Neural progenitor cell (in vitro differentiated cells): ENCODE data around the gene ZNF550. TPM values are rescaled to one million over a fixed set of nuclear protein-coding genes. Genes with fewer than 3 reads are reported as not detected.

Source experiments
- DNase-seq: peaks from one replicate; pipeline ENCODE4 v3.0.0-alpha.2; 2016; ENCODE audit warnings: low spot score
- H2AFZ ChIP-seq: fragments of 200-600 bp; sonication (generic); replicated peaks from 2 replicates; pipeline ENCODE4 v1.6.1; 2016; ENCODE audit warnings: antibody characterized with exemption
- H3F3A ChIP-seq: fragments of 200-600 bp; sonication (generic); 2 replicates; pipeline ENCODE4 v1.6.1; 2016; ENCODE audit warnings: antibody characterized with exemption, low read depth
- H3K27ac ChIP-seq: fragments of 200-600 bp; sonication (generic); 2 replicates; pipeline ENCODE4 v1.5.1; 2016; ENCODE audit warnings: mild to moderate bottlenecking
- H3K27me3 ChIP-seq: fragments of 200-600 bp; sonication (generic); 2 replicates; pipeline ENCODE4 v1.6.1; 2016; ENCODE audit warnings: mild to moderate bottlenecking, moderate library complexity
- H3K36me3 ChIP-seq: fragments of 200-600 bp; sonication (generic); 2 replicates; pipeline ENCODE4 v1.5.1; 2016
- H3K4me1 ChIP-seq: fragments of 200-600 bp; sonication (generic); 2 replicates; pipeline ENCODE4 v1.6.1; 2016; ENCODE audit warnings: mixed run types
- H3K4me2 ChIP-seq: fragments of 200-600 bp; sonication (generic); 2 replicates; pipeline ENCODE4 v1.6.1; 2016
- H3K4me3 ChIP-seq: fragments of 200-600 bp; sonication (generic); 2 replicates; pipeline ENCODE4 v1.5.1; 2016
- H3K79me2 ChIP-seq: fragments of 200-600 bp; sonication (generic); 2 replicates; pipeline ENCODE4 v1.6.1; 2016; ENCODE audit warnings: low read depth
- H3K9ac ChIP-seq: fragments of 200-600 bp; sonication (generic); 2 replicates; pipeline ENCODE4 v1.6.1; 2016
- H3K9me3 ChIP-seq: fragments of 200-600 bp; sonication (generic); 2 replicates; pipeline ENCODE4 v1.5.1; 2016; ENCODE audit warnings: low read depth
- H4K20me1 ChIP-seq: fragments of 200-600 bp; sonication (generic); 2 replicates; pipeline ENCODE4 v1.6.1; 2016; ENCODE audit warnings: low read depth
- H3K27ac Mint-ChIP-seq: 3 replicates; pipeline ENCODE4 v1.8.0; 2021; ENCODE audit warnings: mixed read lengths
- H3K27me3 Mint-ChIP-seq: 2 replicates; pipeline ENCODE4 v1.8.0; 2022; ENCODE audit warnings: low read depth, mild to moderate bottlenecking, inconsistent platforms, moderate library complexity, mixed read lengths; ENCODE audit not compliant: insufficient read depth
- H3K36me3 Mint-ChIP-seq: 3 replicates; pipeline ENCODE4 v1.8.0; 2021; ENCODE audit warnings: mixed read lengths
- H3K4me1 Mint-ChIP-seq: 3 replicates; pipeline ENCODE4 v1.8.0; 2021; ENCODE audit warnings: mixed read lengths
- H3K4me3 Mint-ChIP-seq: 3 replicates; pipeline ENCODE4 v1.8.0; 2021; ENCODE audit warnings: mild to moderate bottlenecking, moderate library complexity, mixed read lengths
- H3K9me3 Mint-ChIP-seq: 3 replicates; pipeline ENCODE4 v1.8.0; 2020; ENCODE audit warnings: mixed read lengths
- EZH2 ChIP-seq: fragments of 200-600 bp; sonication (generic); IDR thresholded peaks from 2 replicates; pipeline ENCODE4 v1.6.1; 2017; ENCODE audit warnings: antibody characterized with exemption, mild to moderate bottlenecking, moderate library complexity
- EZH2phosphoT487 ChIP-seq: fragments of 200-600 bp; sonication (generic); IDR thresholded peaks from 2 replicates; pipeline ENCODE4 v1.6.1; 2017; ENCODE audit warnings: antibody characterized with exemption
- total RNA-seq: library from RNA; depleted of rRNA; stranded (reverse); fragments of >200 nt; gene quantifications from 2 replicates; pipeline ENCODE4 v1.2.3, GENCODE V29; 2015; ENCODE audit warnings: low replicate concordance
- TF ChIP-seq, protein P1 (sequence below): fragments of 200-600 bp; sonication (generic); IDR thresholded peaks from 2 replicates; pipeline ENCODE4 v1.5.1; 2017; ENCODE audit warnings: antibody characterized with exemption, mild to moderate bottlenecking

The ZNF550 gene
- total RNA-seq, 1 donor from 2014 or later: 10.7 TPM

DNA sequence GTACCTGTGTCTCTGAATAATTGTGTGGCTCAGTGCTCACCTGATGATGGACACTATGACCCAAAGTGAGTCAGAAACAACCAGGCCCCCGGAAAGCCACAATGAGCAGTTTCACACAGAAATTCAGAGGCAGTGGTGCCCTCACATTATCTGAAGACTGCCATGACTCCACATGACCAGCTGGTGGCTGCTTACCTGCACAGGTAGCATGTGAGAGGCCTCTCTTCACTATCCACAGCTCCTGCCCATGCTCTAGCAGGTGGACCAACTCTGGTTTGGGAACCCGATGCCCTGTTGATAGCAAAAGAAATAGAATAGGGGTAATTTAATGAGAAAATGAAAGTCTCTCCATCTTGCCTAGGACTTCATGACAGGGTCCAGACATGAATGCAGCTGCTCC, 7.2 kb downstream of the ZNF550 start:
- no peaks in the 10 kb centered on the region for H4K20me1 ChIP-seq
- H3K4me1 Mint-ChIP-seq: no peaks in the 10 kb centered on the region

DNA sequence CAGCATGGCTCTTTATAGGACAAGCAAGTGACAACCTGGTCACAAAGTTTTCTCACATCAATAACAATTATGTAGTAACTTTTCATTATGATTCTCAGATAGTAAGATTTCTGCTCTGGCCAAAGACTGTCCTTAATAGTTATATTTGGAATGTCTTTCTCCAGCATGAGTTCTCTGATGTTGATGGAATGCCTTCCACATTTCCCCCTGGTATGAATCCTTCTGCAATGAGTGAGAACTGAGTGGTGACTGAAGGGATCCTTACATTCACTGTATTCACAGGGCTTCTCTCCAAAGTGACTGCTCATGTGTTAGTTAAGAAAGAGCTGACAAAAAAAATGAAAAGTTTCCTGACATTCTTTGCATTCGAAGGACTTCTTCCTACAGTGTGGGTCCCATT, 13.2 kb downstream of the ZNF550 start:
- no peaks in the 10 kb centered on the region for H3K4me1 ChIP-seq
- H3K79me2 ChIP-seq: no peaks in the 10 kb centered on the region
- H3K9me3 Mint-ChIP-seq: peaks cover 88% of the 10 kb centered on the region
- H3K36me3 Mint-ChIP-seq: peaks cover 95% of the 10 kb centered on the region
- TF ChIP-seq EZH2phosphoT487: no peak
- TF ChIP-seq, protein P1, sequence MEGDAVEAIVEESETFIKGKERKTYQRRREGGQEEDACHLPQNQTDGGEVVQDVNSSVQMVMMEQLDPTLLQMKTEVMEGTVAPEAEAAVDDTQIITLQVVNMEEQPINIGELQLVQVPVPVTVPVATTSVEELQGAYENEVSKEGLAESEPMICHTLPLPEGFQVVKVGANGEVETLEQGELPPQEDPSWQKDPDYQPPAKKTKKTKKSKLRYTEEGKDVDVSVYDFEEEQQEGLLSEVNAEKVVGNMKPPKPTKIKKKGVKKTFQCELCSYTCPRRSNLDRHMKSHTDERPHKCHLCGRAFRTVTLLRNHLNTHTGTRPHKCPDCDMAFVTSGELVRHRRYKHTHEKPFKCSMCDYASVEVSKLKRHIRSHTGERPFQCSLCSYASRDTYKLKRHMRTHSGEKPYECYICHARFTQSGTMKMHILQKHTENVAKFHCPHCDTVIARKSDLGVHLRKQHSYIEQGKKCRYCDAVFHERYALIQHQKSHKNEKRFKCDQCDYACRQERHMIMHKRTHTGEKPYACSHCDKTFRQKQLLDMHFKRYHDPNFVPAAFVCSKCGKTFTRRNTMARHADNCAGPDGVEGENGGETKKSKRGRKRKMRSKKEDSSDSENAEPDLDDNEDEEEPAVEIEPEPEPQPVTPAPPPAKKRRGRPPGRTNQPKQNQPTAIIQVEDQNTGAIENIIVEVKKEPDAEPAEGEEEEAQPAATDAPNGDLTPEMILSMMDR: no peak
- no peak for TF ChIP-seq EZH2
- H3K4me3 ChIP-seq: no peak overlapping the region
- H2AFZ ChIP-seq: no peak overlapping the region
- H3K9me3 ChIP-seq: peaks cover 17% of the 10 kb centered on the region
- no peak overlapping the region for H3K4me3 Mint-ChIP-seq
- no peaks in the 10 kb centered on the region for H4K20me1 ChIP-seq
- H3K4me2 ChIP-seq: no peak overlapping the region
- no peaks in the 10 kb centered on the region for H3K27me3 ChIP-seq
- H3K27ac ChIP-seq: no peak overlapping the region
- H3K36me3 ChIP-seq: peaks cover 54% of the 10 kb centered on the region
- no peaks in the 10 kb centered on the region for H3F3A ChIP-seq
- peaks cover 10% of the 10 kb centered on the region for H3K27me3 Mint-ChIP-seq
- no peak overlapping the region for H3K9ac ChIP-seq
- H3K27ac Mint-ChIP-seq: no peak overlapping the region
- H3K4me1 Mint-ChIP-seq: no peaks in the 10 kb centered on the region
- no peak for DNase-seq

More for the DNA sequence above, 7.2 kb downstream of the ZNF550 start:
- H3K27ac Mint-ChIP-seq: no peak overlapping the region
- no peak overlapping the region for H3K4me2 ChIP-seq
- no peaks in the 10 kb centered on the region for H3K27me3 ChIP-seq
- TF ChIP-seq EZH2phosphoT487 (no peak), EZH2 (no peak)
- TF ChIP-seq, protein P1: no peak
- H3K9ac ChIP-seq: no peak overlapping the region
- no peak overlapping the region for H3K4me3 Mint-ChIP-seq
- H3K9me3 ChIP-seq: peaks cover 8% of the 10 kb centered on the region
- H3K4me3 ChIP-seq: no peak overlapping the region
- no peaks in the 10 kb centered on the region for H3K4me1 ChIP-seq
- peaks cover 97% of the 10 kb centered on the region for H3K36me3 Mint-ChIP-seq
- peaks cover 14% of the 10 kb centered on the region for H3K36me3 ChIP-seq
- no peak overlapping the region for H2AFZ ChIP-seq
- no peaks in the 10 kb centered on the region for H3K79me2 ChIP-seq
- no peak overlapping the region for H3K27ac ChIP-seq
- no peaks in the 10 kb centered on the region for H3F3A ChIP-seq
- H3K27me3 Mint-ChIP-seq: no peaks in the 10 kb centered on the region
- peaks cover 84% of the 10 kb centered on the region for H3K9me3 Mint-ChIP-seq
- no peak for DNase-seq

DNA sequence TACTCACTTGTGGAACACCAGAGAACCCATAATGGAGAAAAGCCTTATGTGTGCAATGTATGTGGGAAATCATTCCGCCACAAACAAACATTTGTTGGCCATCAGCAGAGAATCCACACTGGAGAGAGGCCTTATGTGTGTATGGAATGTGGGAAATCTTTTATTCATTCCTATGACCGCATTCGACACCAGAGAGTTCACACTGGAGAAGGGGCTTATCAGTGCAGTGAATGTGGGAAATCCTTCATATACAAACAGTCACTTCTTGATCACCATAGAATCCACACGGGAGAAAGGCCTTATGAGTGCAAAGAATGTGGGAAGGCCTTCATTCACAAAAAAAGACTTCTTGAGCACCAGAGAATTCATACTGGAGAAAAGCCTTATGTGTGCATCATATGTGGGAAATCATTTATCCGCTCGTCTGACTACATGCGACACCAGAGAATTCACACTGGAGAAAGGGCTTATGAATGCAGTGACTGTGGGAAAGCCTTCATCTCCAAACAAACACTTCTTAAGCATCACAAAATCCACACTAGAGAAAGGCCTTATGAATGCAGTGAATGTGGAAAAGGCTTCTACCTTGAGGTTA, 21.6 kb downstream of the ZNF550 start:
- Histone ChIP-seq H3F3A (no peaks in the 10 kb centered on the region), H3K36me3 (peaks cover 64% of the 10 kb centered on the region), H3K4me2 (no peak overlapping the region), H3K4me3 (no peak overlapping the region), H3K9me3 (peaks cover 27% of the 10 kb centered on the region), H3K79me2 (peaks cover 3% of the 10 kb centered on the region), H3K27ac (no peak overlapping the region), H3K9ac (no peak overlapping the region), H4K20me1 (no peaks in the 10 kb centered on the region), H2AFZ (no peak overlapping the region), H3K4me1 (no peaks in the 10 kb centered on the region), H3K27me3 (no peaks in the 10 kb centered on the region)
- H3K27ac Mint-ChIP-seq: no peak overlapping the region
- H3K36me3 Mint-ChIP-seq: peaks cover 91% of the 10 kb centered on the region
- no peaks in the 10 kb centered on the region for H3K4me1 Mint-ChIP-seq
- peaks cover under 1% of the 10 kb centered on the region for H3K27me3 Mint-ChIP-seq
- peaks cover 95% of the 10 kb centered on the region for H3K9me3 Mint-ChIP-seq
- H3K4me3 Mint-ChIP-seq: no peak overlapping the region
- TF ChIP-seq EZH2phosphoT487: no peak
- TF ChIP-seq, protein P1: no peak
- DNase-seq: no peak
